ENCODE results near the gene BRIP1. TPM values are rescaled to one million over a fixed set of nuclear protein-coding genes. Genes with fewer than 3 reads are reported as not detected.

The BRIP1 gene
- total RNA-seq, 2 experiments from 2014 or later, result 23.8 to 30.6 TPM

- CTCF ChIA-PET, result no interaction called here
- H3K27ac Mint-ChIP-seq, result no peak overlapping the region
- no peak for DNase-seq
- no peaks in the 10 kb centered on the region for H3K27me3 Mint-ChIP-seq
- ATAC-seq, result no peak
- H3K36me3 Mint-ChIP-seq, result peaks cover 53% of the 10 kb centered on the region
- no peak overlapping the region for H3K4me3 Mint-ChIP-seq
- H3K4me1 Mint-ChIP-seq, result peaks cover 10% of the 10 kb centered on the region
- peaks cover 2% of the 10 kb centered on the region for H3K9me3 Mint-ChIP-seq (ENCODE audit: low read depth)
Measured at GRCh38 chr17:61817452-61817851, 45.9 kb downstream of the BRIP1 start.

- no peak overlapping the region for H3K4me3 Mint-ChIP-seq
- peaks cover 5% of the 10 kb centered on the region for H3K4me1 Mint-ChIP-seq
- ATAC-seq (no peak), DNase-seq (no peak)
- H3K36me3 Mint-ChIP-seq, result peaks cover 46% of the 10 kb centered on the region
- H3K27me3 Mint-ChIP-seq, result no peaks in the 10 kb centered on the region
- no peak overlapping the region for H3K27ac Mint-ChIP-seq
- CTCF ChIA-PET, result no interaction called here
- H3K9me3 Mint-ChIP-seq (ENCODE audit: low read depth), result no peaks in the 10 kb centered on the region
Measured at GRCh38 chr17:61816538-61816937, 46.8 kb downstream of the BRIP1 start.

- DNase-seq (no peak), ATAC-seq (no peak)
- CTCF ChIA-PET, result no interaction called here
- Mint-ChIP-seq H3K4me1 (peaks cover 5% of the 10 kb centered on the region), H3K9me3 (ENCODE audit: low read depth) (no peaks in the 10 kb centered on the region), H3K4me3 (no peak overlapping the region), H3K27ac (no peak overlapping the region), H3K36me3 (peaks cover 44% of the 10 kb centered on the region), H3K27me3 (no peaks in the 10 kb centered on the region)
Measured at GRCh38 chr17:61815863-61816503, 47.3 kb downstream of the BRIP1 start.

- Mint-ChIP-seq H3K4me1 (peaks cover 9% of the 10 kb centered on the region), H3K36me3 (peaks cover 39% of the 10 kb centered on the region), H3K9me3 (ENCODE audit: low read depth) (no peaks in the 10 kb centered on the region), H3K4me3 (no peak overlapping the region), H3K27ac (no peak overlapping the region), H3K27me3 (no peaks in the 10 kb centered on the region)
- no peak for ATAC-seq
- CTCF ChIA-PET, result interaction anchor here (0.7 kb wide), 1 partner anchor 22 kb away, joined by 3 read pairs; no protein-coding TSS in a partner anchor
- DNase-seq, result no peak
Measured at GRCh38 chr17:61814485-61814884, 48.8 kb downstream of the BRIP1 start.

GRCh38 chr17:61813211-61813610, 50.1 kb downstream of the BRIP1 start:
- H3K4me3 Mint-ChIP-seq, result no peak overlapping the region
- no peak overlapping the region for H3K27ac Mint-ChIP-seq
- H3K4me1 Mint-ChIP-seq, result peaks cover 5% of the 10 kb centered on the region
- CTCF ChIA-PET, result no interaction called here
- ATAC-seq, result no peak
- peaks cover 33% of the 10 kb centered on the region for H3K36me3 Mint-ChIP-seq
- no peak for DNase-seq
- no peaks in the 10 kb centered on the region for H3K9me3 Mint-ChIP-seq (ENCODE audit: low read depth)
- no peaks in the 10 kb centered on the region for H3K27me3 Mint-ChIP-seq

GRCh38 chr17:61812747-61813146, 50.6 kb downstream of the BRIP1 start:
- no peak overlapping the region for H3K27ac Mint-ChIP-seq
- DNase-seq (no peak), ATAC-seq (no peak)
- no peak overlapping the region for H3K4me3 Mint-ChIP-seq
- no peaks in the 10 kb centered on the region for H3K9me3 Mint-ChIP-seq (ENCODE audit: low read depth)
- CTCF ChIA-PET, result no interaction called here
- peaks cover 4% of the 10 kb centered on the region for H3K4me1 Mint-ChIP-seq
- H3K27me3 Mint-ChIP-seq, result no peaks in the 10 kb centered on the region
- H3K36me3 Mint-ChIP-seq, result peaks cover 33% of the 10 kb centered on the region

- peaks cover 24% of the 10 kb centered on the region for H3K36me3 Mint-ChIP-seq
- H3K27me3 Mint-ChIP-seq, result no peaks in the 10 kb centered on the region
- CTCF ChIA-PET, result interaction anchor here (0.9 kb wide), 1 partner anchor 53 kb away, joined by 3 read pairs; no protein-coding TSS in a partner anchor
- H3K4me3 Mint-ChIP-seq, result no peak overlapping the region
- no peak overlapping the region for H3K27ac Mint-ChIP-seq
- DNase-seq (no peak), ATAC-seq (no peak)
- H3K4me1 Mint-ChIP-seq, result peaks cover 14% of the 10 kb centered on the region
- no peaks in the 10 kb centered on the region for H3K9me3 Mint-ChIP-seq (ENCODE audit: low read depth)
Measured at GRCh38 chr17:61809816-61810392, 53.4 kb downstream of the BRIP1 start.

GRCh38 chr17:61808442-61808841, 54.9 kb downstream of the BRIP1 start:
- DNase-seq (no peak), ATAC-seq (no peak)
- peaks cover 14% of the 10 kb centered on the region for H3K4me1 Mint-ChIP-seq
- H3K36me3 Mint-ChIP-seq, result peaks cover 21% of the 10 kb centered on the region
- H3K27ac Mint-ChIP-seq, result no peak overlapping the region
- no peak overlapping the region for H3K4me3 Mint-ChIP-seq
- H3K27me3 Mint-ChIP-seq, result no peaks in the 10 kb centered on the region
- CTCF ChIA-PET, result no interaction called here
- H3K9me3 Mint-ChIP-seq (ENCODE audit: low read depth), result no peaks in the 10 kb centered on the region

- CTCF ChIA-PET, result no interaction called here
- Mint-ChIP-seq H3K27ac (peak overlapping the region; percentile 40), H3K27me3 (no peaks in the 10 kb centered on the region), H3K36me3 (peaks cover 16% of the 10 kb centered on the region), H3K9me3 (ENCODE audit: low read depth) (no peaks in the 10 kb centered on the region), H3K4me3 (no peak overlapping the region), H3K4me1 (peaks cover 14% of the 10 kb centered on the region)
- ATAC-seq, result no peak
- DNase-seq, result no peak
Measured at GRCh38 chr17:61806936-61807335, 56.4 kb downstream of the BRIP1 start.

- Mint-ChIP-seq H3K27me3 (no peaks in the 10 kb centered on the region), H3K27ac (peak overlapping the region; percentile 11), H3K9me3 (ENCODE audit: low read depth) (no peaks in the 10 kb centered on the region), H3K4me3 (no peak overlapping the region), H3K36me3 (peaks cover 18% of the 10 kb centered on the region), H3K4me1 (peaks cover 14% of the 10 kb centered on the region)
- CTCF ChIA-PET, result no interaction called here
- DNase-seq (no peak), ATAC-seq (peak; percentile 60)
Measured at GRCh38 chr17:61806081-61806828, 57.1 kb downstream of the BRIP1 start.

- CTCF ChIA-PET, result no interaction called here
- H3K9me3 Mint-ChIP-seq (ENCODE audit: low read depth), result no peaks in the 10 kb centered on the region
Measured at GRCh38 chr17:61805399-61805798, 57.9 kb downstream of the BRIP1 start.

GRCh38 chr17:61803796-61804195, 59.5 kb downstream of the BRIP1 start:
- Mint-ChIP-seq H3K27me3 (no peaks in the 10 kb centered on the region), H3K27ac (no peak overlapping the region), H3K4me3 (no peak overlapping the region), H3K9me3 (ENCODE audit: low read depth) (no peaks in the 10 kb centered on the region), H3K4me1 (peaks cover 10% of the 10 kb centered on the region), H3K36me3 (peaks cover 27% of the 10 kb centered on the region)
- ATAC-seq, result no peak
- CTCF ChIA-PET, result no interaction called here
- no peak for DNase-seq

More at GRCh38 chr17:61805399-61805798, 57.9 kb downstream of the BRIP1 start:
- ATAC-seq (no peak), DNase-seq (no peak)
- no peak overlapping the region for H3K4me3 Mint-ChIP-seq
- peaks cover 20% of the 10 kb centered on the region for H3K36me3 Mint-ChIP-seq
- no peak overlapping the region for H3K27ac Mint-ChIP-seq
- peaks cover 14% of the 10 kb centered on the region for H3K4me1 Mint-ChIP-seq
- H3K27me3 Mint-ChIP-seq, result no peaks in the 10 kb centered on the region

GRCh38 chr17:61803216-61803615, 60.1 kb downstream of the BRIP1 start:
- H3K27ac Mint-ChIP-seq, result no peak overlapping the region
- H3K27me3 Mint-ChIP-seq, result no peaks in the 10 kb centered on the region
- H3K9me3 Mint-ChIP-seq (ENCODE audit: low read depth), result no peaks in the 10 kb centered on the region
- H3K4me1 Mint-ChIP-seq, result peaks cover 10% of the 10 kb centered on the region
- ATAC-seq (no peak), DNase-seq (no peak)
- peaks cover 25% of the 10 kb centered on the region for H3K36me3 Mint-ChIP-seq
- CTCF ChIA-PET, result no interaction called here
- no peak overlapping the region for H3K4me3 Mint-ChIP-seq
